Measurements from ENCODE around the gene SUSD1.
"Not testable (repeated sequence)": the region's sequence is repeated elsewhere in the genome, so short reads cannot be mapped to it uniquely, and the experiment has no call there.

The SUSD1 gene

GRCh38 chr9:112094948-112095681, 80.0 kb downstream of the SUSD1 start:
- no peak for DNase-seq

- DNase-seq = no peak
Observed at GRCh38 chr9:112094241-112094640, 80.9 kb downstream of the SUSD1 start.

- DNase-seq = peak; percentile 37
Observed at GRCh38 chr9:112093870-112094216, 81.3 kb downstream of the SUSD1 start.

- DNase-seq = no peak
Observed at GRCh38 chr9:112093147-112093869, 81.8 kb downstream of the SUSD1 start.

GRCh38 chr9:112091810-112092209, 83.3 kb downstream of the SUSD1 start:
- no peak for DNase-seq

- no peak for DNase-seq
Observed at GRCh38 chr9:112087506-112087905, 87.6 kb downstream of the SUSD1 start.

- peak; percentile 9 for DNase-seq
Observed at GRCh38 chr9:112086627-112087026, 88.5 kb downstream of the SUSD1 start.

GRCh38 chr9:112084907-112085306, 90.2 kb downstream of the SUSD1 start:
- no peak for DNase-seq

- no peak for DNase-seq
Observed at GRCh38 chr9:112084334-112084733, 90.8 kb downstream of the SUSD1 start.

- no peak for DNase-seq
Observed at GRCh38 chr9:112081918-112082729, 93.0 kb downstream of the SUSD1 start.

GRCh38 chr9:112080831-112081542, 94.1 kb downstream of the SUSD1 start:
- no peak for DNase-seq

- no peak for DNase-seq
Observed at GRCh38 chr9:112078432-112078831, 96.7 kb downstream of the SUSD1 start.

GRCh38 chr9:112076814-112077213, 98.3 kb downstream of the SUSD1 start:
- no peak for DNase-seq

GRCh38 chr9:112075009-112075378, 100.1 kb downstream of the SUSD1 start:
- no peak for DNase-seq

- DNase-seq = peak; percentile 75
Observed at GRCh38 chr9:112074250-112075008, 100.7 kb downstream of the SUSD1 start.

GRCh38 chr9:112073639-112074173, 101.4 kb downstream of the SUSD1 start:
- DNase-seq = not testable (repeated sequence)

- DNase-seq = no peak
Observed at GRCh38 chr9:112072721-112073638, 102.1 kb downstream of the SUSD1 start.

- DNase-seq = no peak
Observed at GRCh38 chr9:112069318-112070169, 105.6 kb downstream of the SUSD1 start.

GRCh38 chr9:112065806-112066606, 109.1 kb downstream of the SUSD1 start:
- DNase-seq = no peak

Measured in activated CD4-positive, alpha-beta T cell treated with anti-CD3 and anti-CD28 coated beads, Interleukin-2, amount 50 U/mL, for 16 hours (primary cell).